HG03565 (cell line): ENCODE data around the gene JMJD7.

ENCODE experiments used
- ATAC-seq: cut with Tn5 transposase; IDR thresholded peaks from one replicate; pipeline ENCODE4 v1.9.1; 2021; ENCODE audit warnings: mild to moderate bottlenecking, moderate library complexity; ENCODE audit not compliant: unreplicated experiment

The JMJD7 gene

GRCh38 chr15:41798607-41799487 lies 29.0 kb upstream of the JMJD7 start:
- ATAC-seq, result no peak

GRCh38 chr15:41799488-41799805 lies 28.4 kb upstream of the JMJD7 start:
- ATAC-seq, result no peak

- ATAC-seq, result no peak
These were observed 26.7 kb upstream of the JMJD7 start for GRCh38 chr15:41801185-41801584.

- ATAC-seq, result no peak
These were observed 25.9 kb upstream of the JMJD7 start for GRCh38 chr15:41801850-41802455.

DNA sequence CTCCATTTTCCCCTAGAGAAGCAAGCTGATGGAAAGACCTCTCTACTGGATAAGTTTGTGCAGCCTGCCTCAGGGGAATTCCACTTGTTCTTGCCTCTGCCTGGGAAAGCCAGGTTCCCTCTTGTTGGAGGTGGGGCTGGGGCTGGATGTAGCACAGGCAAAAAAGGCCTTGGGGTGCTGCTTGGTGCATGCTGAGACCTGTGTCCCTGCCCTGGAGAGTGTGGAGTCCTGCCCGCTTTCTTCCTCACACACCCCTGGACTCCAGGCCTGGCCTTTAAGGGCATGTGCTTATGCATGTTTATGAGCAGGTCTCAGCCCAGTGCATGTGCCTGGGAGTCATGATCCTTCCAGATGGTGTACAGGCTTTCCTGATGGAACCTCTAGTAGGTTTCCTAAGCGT lies 23.5 kb upstream of the JMJD7 start:
- ATAC-seq, result no peak

DNA sequence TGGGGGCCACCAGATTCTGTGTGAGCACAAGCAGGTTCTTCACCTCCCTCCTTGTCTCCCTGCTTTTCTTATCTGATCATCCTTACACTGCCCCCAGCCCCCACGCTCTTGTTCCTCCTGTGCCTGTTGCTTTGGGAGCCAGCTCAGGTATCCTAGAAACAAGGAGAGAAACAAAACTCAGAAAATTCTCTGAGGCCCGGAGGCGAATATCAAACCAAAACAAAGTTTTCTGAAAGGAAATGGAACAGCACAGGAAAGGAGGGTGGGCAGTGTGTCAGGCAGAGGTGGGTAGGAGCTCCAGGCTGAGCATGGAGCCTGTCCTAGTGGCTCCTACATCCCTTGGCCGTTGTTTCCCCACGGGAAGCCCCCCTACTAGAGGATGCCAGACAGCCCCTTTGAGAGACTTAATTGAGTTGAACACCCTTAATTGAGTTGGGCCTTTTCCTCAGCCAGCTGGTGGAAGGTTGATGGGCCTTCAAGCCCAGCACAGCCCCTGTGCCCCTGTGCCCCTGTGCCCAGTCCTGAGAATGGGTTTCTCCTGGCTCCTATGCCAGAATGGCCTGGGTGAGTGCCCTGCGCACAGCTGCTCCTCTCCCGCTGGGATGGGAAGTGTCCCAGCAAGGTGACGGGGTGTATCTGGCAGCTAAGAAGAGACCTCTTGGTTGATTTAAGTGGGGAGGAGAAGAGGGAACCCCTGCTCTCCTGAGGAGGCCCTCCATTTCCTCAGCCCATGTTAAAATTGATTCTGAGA lies 22.8 kb upstream of the JMJD7 start:
- ATAC-seq, result no peak

DNA sequence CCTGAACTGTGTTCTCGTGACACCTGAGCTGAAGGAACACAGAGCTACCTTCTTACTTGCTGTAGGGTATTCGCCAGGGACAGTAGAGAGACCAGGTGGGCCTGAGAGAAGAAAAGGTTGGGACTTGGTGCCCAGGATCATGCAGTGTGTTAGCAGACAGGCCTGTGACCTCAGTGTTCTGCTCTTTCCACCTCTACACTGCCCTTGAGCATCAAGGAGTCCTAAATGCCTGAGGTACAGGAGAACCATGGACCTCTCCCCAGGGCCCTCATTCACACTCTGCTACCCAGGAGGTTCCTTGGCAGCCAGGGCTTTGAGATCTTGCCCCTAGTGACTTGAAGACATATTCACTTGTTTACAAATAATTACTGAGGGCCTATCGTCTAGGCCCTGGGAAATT lies 22.2 kb upstream of the JMJD7 start:
- ATAC-seq, result no peak

- ATAC-seq, result no peak
These were observed 21.4 kb upstream of the JMJD7 start for GRCh38 chr15:41806291-41807181.

- ATAC-seq, result no peak
These were observed 18.8 kb upstream of the JMJD7 start for GRCh38 chr15:41809121-41809520.

DNA sequence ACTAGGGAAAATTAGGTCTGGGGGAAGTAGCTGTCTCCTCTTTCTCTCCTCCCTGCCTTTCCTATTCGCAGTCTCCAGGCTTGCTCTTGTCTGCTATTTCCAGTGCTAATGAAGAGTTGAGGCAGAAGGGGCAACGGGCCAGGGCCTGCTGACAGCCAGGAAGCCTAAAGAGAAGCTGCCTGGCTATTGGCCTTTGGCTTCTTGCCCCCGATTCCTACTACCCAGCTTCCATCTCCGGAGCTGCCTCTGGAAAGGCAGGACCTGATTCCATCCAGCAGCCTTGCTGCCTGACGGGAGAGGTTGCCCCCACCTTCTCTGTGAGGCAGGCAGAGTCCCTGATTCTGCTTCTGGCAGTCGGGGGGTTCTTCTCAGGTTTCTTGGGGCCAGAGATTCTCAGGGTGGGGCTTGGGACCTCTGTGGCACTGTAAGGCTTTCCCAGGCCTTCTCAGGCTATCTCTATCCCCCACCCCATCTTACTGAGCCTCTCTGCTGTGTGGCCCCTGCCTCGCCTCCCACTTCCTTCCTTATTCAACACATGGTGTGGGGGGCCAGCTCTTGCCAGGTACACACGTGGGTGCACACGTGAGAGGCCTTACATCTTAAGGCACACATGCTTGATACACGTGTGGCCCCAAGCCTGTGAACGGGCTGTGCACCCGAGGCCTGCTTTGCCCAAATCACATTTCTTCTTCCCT lies 18.2 kb upstream of the JMJD7 start:
- no peak for ATAC-seq

GRCh38 chr15:41810651-41811431 lies 17.1 kb upstream of the JMJD7 start:
- ATAC-seq, result no peak

DNA sequence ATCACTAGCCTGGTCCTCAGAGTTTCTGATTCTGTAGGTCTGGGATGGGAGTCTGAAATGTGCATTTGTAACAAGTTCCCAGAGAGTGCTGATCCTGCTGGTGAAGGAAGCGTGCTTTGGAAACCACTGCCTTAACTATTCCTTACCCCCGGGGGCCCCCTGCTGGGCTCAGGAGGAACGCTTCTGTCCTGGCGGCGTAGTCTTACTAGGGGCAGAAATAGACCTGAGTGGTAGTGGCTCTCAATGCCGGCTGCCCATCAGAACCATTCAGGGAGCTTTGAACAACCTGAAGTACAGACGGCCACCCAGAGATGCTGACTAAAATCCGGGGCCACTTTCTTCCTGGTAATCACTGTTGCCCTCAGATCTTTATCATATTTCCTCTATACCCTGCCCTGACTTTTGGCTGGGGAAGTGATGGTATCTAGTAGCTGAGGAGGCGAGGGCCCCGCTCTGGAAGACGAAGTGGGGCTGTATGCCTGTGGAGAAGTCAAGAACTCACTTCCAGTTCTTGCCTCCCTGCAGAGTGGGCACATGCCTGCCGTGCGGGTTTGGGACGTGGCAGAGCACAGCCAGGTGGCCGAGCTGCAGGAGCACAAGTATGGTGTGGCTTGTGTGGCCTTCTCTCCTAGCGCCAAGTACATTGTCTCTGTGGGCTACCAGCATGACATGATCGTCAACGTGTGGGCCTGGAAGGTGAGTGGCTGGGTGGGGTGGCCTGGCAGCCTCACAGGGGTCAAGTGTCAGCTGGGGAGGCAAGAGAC lies 16.3 kb upstream of the JMJD7 start:
- no peak for ATAC-seq

DNA sequence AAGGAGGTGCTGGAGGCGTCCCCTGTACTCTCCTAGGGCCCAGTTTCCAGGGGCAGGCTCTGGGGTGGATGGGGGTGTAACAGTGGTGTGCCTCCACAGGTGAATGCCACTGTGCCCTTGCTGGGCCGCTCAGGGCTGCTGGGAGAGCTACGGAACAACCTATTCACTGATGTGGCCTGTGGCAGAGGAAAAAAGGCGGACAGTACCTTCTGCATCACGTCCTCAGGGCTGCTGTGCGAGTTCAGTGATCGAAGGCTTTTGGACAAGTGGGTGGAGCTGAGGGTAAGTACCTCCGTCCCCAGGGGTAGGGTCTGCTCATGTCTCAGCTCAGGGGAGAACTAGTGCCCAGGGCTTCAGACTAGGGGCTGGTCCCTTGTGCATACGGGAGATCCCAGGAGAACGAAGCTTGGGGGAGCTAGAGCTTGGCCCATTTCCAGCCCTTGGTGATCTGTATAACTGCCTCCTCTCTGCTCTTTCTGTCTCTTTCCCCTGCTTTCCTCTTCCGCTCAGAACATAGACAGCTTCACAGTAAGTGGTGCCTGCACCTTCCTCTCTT lies 15.0 kb upstream of the JMJD7 start:
- no peak for ATAC-seq

- no peak for ATAC-seq
These were observed 14.5 kb upstream of the JMJD7 start for GRCh38 chr15:41813426-41813825.

DNA sequence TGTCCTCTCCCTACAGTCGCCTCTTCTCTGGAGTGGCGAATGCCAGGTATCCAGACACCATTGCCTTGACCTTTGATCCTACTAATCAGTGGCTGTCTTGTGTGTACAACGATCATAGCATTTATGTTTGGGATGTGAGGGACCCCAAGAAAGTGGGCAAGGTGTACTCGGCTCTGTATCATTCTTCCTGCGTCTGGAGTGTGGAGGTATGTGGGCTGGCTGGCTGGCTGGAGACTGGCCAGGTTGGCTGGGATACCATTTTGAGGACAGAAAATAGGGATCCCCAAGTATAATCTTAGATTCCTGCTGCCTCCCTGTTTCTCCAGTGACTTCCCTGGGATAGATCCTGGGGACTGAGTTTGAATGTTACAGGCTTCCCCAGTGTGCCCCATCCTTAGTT lies 13.4 kb upstream of the JMJD7 start:
- ATAC-seq, result no peak

GRCh38 chr15:41816788-41817187 lies 11.1 kb upstream of the JMJD7 start:
- ATAC-seq, result no peak

DNA sequence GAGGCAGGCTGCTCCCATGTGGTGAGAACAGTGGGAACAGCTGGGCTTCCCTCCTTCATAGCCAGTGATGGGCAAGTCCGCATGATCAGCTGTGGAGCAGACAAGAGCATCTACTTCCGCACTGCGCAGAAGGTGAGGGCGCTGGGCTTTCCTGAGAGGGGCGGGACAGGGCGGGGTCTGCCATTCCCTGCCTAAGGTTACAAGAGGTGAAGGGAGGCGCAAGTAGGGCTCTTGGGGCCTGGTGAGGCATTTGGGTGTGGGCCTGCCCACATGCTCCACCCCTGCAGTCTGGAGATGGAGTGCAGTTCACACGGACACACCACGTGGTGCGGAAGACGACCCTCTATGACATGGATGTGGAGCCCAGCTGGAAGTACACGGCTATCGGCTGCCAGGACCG lies 10.6 kb upstream of the JMJD7 start:
- ATAC-seq, result no peak

- ATAC-seq, result no peak
These were observed 10.1 kb upstream of the JMJD7 start for GRCh38 chr15:41817781-41818180.
